ENCODE measurements around the gene GNAQ. TPM values are rescaled to one million over a fixed set of nuclear protein-coding genes. Genes with fewer than 3 reads are reported as not detected.
"Not testable (repeated sequence)": the region's sequence is repeated elsewhere in the genome, so short reads cannot be mapped to it uniquely, and the experiment has no call there.

GNAQ gene
- total RNA-seq, 2 experiments from 2014 or later = 17.6 to 24.2 TPM

DNA sequence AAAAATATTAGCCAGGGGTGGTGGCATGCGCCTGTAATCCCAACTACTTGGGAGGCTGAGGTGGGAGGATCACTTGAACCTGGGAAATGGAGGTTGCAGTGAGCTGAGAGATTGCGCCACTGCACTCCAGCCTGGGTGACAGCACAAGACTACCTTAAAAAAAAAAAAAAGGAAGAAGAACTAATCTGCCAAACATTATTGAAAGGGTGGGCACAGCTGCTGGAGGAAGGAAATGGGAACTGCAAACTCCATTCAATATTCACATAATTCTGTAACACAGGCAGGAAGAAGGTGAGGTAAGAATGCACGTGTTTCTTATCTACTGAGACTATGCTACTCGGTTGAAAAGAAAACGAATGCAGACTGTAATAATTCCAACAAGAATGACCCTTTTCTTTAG, 262.4 kb downstream of the GNAQ start:
- CTCF ChIA-PET = interaction anchor here (1.6 kb wide), 1 partner anchor 13 kb away, joined by 3 read pairs; no protein-coding TSS in a partner anchor
- H3K9me3 Mint-ChIP-seq (ENCODE audit: low read depth) = no peaks in the 10 kb centered on the region

DNA sequence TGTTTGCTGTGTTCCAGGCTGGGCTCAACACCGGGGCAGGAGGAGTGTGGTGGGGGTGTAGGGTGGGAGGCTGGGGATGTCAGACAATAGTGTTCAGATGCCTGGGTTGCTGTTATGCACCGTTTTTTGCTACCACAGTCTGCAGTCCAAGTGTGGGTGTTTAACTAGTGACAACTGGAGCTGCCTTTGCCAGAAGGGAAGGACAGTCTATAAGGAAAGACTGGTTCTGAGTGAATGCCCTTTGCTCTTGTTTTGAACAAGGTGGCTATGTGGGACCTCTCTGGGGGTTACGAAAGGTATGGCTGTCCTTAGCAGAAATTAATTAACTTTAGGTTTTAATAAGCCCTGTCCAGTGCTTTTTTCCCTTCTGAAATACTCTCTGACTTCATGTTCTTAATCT, 265.0 kb downstream of the GNAQ start:
- CTCF ChIA-PET = interaction anchor here (0.8 kb wide), 1 partner anchor 310 kb away, joined by 3 read pairs; no protein-coding TSS in a partner anchor
- Mint-ChIP-seq H3K36me3 (peaks cover 2% of the 10 kb centered on the region), H3K4me3 (no peak overlapping the region), H3K27me3 (no peaks in the 10 kb centered on the region), H3K4me1 (no peaks in the 10 kb centered on the region), H3K27ac (no peak overlapping the region), H3K9me3 (ENCODE audit: low read depth) (no peaks in the 10 kb centered on the region)
- DNase-seq (no peak), ATAC-seq (no peak)

More for the DNA sequence above, 262.4 kb downstream of the GNAQ start:
- DNase-seq = no peak
- H3K27me3 Mint-ChIP-seq = no peaks in the 10 kb centered on the region
- no peak overlapping the region for H3K4me3 Mint-ChIP-seq
- H3K36me3 Mint-ChIP-seq = peaks cover 7% of the 10 kb centered on the region
- H3K27ac Mint-ChIP-seq = no peak overlapping the region
- no peaks in the 10 kb centered on the region for H3K4me1 Mint-ChIP-seq
- ATAC-seq = no peak

DNA sequence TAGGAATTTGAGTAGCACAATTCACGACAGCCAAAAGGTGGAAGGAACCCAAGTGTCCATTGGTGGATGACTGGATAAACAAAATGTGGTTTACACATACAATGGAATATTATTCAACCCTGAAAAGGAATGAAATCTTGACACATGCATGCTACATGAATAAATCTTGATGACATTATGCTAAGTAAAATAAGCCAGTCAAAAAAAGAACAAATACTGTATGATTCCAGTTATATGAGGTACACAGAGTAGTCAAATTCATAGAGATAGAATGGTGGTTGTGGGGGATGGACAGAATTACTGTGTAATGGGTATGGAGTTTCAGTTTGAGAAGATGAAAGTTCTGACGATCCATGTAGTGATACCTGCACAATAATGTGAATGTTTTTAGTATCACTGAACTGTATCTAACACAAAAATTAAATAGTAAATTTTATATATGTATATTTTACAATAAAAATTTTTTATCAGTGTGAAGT, 265.8 kb downstream of the GNAQ start:
- Mint-ChIP-seq H3K36me3 (peaks cover 2% of the 10 kb centered on the region), H3K4me1 (no peaks in the 10 kb centered on the region), H3K4me3 (no peak overlapping the region), H3K27ac (no peak overlapping the region), H3K9me3 (ENCODE audit: low read depth) (no peaks in the 10 kb centered on the region), H3K27me3 (no peaks in the 10 kb centered on the region)
- ATAC-seq (peak; percentile 23), DNase-seq (no peak)
- CTCF ChIA-PET = interaction anchor here (0.8 kb wide), 1 partner anchor 309 kb away, joined by 3 read pairs; no protein-coding TSS in a partner anchor

DNA sequence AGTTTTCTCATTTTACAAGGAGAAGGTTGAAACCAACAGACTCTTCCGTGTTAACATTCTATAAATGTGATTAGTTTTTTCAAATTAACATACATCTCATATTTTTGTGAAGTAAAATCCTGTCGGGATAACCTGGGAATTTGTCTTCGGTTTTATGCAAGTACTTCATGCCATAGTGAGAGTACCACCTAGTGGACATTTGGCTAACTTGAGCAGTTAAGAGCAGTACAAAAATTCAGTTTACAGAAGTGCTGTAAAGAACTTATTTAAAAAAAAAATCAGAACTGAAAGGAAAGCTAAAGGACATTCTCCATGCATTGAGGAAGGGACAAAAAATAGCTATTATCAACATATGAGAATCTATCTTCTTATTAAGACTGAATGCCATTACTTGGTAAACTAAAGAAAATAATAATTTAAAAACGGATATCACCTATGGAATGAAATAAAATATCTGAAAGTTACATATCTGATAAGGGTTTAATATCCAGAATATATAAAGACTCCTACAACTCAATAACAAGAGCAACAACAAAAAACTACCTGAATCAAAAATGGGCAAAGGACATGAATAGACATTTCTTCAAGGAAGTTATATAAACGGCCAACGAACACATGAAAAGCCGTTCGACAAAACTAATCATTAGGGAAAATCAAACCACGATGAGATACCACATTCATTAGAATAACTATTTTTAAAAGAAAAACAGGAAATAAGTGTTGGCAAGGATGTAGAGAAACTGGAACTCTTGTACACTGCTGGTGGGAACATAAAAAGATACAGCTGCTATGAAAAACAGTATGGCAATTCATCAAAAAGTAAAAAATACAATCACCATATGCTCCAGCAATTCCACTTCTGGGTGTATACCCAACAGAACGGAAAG, 266.5 kb downstream of the GNAQ start:
- no peak for DNase-seq
- Mint-ChIP-seq H3K27ac (no peak overlapping the region), H3K4me3 (no peak overlapping the region), H3K27me3 (no peaks in the 10 kb centered on the region), H3K9me3 (ENCODE audit: low read depth) (no peaks in the 10 kb centered on the region), H3K36me3 (peaks cover 2% of the 10 kb centered on the region), H3K4me1 (no peaks in the 10 kb centered on the region)
- CTCF ChIA-PET = no interaction called here
- ATAC-seq = no peak

DNA sequence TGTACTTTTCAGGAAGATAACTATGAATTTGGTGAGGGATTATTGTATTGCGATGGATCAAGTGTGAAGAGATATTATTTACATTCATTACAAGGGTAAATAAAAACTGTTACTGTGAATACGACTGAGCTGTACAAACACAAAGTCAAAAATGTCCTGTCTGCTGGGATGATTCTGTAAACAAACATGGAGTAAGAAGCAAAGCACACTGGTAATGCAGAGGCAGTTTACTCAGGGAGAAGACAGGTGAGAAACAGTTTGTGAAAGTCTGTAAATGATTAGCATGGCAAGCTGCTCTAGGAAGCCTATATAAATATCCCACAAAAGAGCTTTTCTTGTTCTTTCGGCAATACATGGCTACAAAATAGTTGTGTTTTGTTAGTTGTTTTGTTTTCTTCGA, 268.0 kb downstream of the GNAQ start:
- no peaks in the 10 kb centered on the region for H3K4me1 Mint-ChIP-seq
- DNase-seq = no peak
- no peak overlapping the region for H3K4me3 Mint-ChIP-seq
- CTCF ChIA-PET = interaction anchor here (0.9 kb wide), 1 partner anchor 9 kb away, joined by 3 read pairs; no protein-coding TSS in a partner anchor
- peaks cover 5% of the 10 kb centered on the region for H3K36me3 Mint-ChIP-seq
- no peak for ATAC-seq
- no peaks in the 10 kb centered on the region for H3K27me3 Mint-ChIP-seq
- peaks cover 2% of the 10 kb centered on the region for H3K9me3 Mint-ChIP-seq (ENCODE audit: low read depth)
- no peak overlapping the region for H3K27ac Mint-ChIP-seq

DNA sequence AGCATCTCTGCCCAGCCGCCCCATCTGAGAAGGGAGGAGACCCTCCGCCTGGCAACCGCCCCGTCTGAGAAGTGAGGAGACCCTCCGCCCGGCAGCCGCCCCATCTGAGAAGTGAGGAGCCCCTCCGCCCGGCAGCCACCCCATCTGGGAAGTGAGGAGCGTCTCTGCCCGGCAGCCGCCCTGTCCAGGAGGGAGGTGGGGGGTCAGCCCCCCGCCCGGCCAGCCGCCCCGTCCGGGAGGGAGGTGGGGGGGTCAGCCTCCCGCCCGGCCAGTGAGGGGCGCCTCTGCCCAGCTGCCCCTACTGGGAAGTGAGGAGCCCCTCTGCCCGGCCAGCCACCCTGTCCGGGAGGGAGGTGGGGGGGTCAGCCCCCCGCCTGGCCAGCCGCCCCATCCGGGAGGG, 270.7 kb downstream of the GNAQ start:
- H3K27ac Mint-ChIP-seq; ATAC-seq; DNase-seq; H3K9me3 Mint-ChIP-seq (ENCODE audit: low read depth); H3K4me1 Mint-ChIP-seq; H3K27me3 Mint-ChIP-seq; CTCF ChIA-PET; H3K4me3 Mint-ChIP-seq; H3K36me3 Mint-ChIP-seq: not testable (repeated sequence)

DNA sequence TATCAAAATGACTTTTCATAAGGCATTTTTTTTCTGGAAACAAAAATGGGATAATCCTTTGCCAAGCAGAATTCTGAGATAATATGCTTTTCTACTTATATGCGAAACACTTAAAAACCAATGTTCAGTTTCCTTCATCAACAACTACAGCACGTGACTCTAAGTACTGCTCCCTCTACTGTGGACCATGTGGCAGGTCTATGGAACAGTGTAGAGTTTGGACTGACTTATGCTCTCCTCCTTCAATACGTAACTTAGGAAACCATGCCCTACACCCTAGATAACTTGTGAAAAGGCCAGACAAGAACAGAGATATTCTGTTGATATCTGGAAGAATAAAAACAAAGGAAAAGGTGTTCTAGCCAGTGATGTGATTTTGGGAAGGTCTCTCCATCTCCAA, 272.2 kb downstream of the GNAQ start:
- CTCF ChIA-PET = no interaction called here
- Mint-ChIP-seq H3K27me3 (no peaks in the 10 kb centered on the region), H3K9me3 (ENCODE audit: low read depth) (peaks cover 2% of the 10 kb centered on the region), H3K27ac (no peak overlapping the region), H3K4me3 (no peak overlapping the region), H3K36me3 (peaks cover 3% of the 10 kb centered on the region), H3K4me1 (no peaks in the 10 kb centered on the region)
- DNase-seq (no peak), ATAC-seq (no peak)

DNA sequence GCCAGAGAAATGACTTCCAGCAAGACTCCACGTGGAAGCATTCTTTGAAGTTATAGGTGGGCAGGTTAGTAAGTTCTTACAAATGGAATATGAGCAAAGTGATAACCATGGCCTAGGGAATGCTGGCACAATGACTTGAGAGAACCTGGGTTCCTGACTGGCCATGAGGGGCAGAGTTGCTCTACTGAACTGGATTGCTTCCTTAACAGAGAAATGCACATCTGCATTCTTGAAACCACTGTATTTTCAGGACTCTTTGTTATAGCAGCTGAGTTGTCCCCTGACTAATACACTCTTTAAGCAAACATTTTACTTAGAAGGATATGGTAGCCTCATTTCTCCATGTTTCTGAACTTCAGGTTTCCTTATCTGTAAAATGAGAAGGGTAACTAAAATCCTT, 275.2 kb downstream of the GNAQ start:
- H3K36me3 Mint-ChIP-seq = peaks cover 3% of the 10 kb centered on the region
- peaks cover 5% of the 10 kb centered on the region for H3K4me1 Mint-ChIP-seq
- no peak for ATAC-seq
- no peak for DNase-seq
- no peaks in the 10 kb centered on the region for H3K27me3 Mint-ChIP-seq
- CTCF ChIA-PET = interaction anchor here (1.1 kb wide), 1 partner anchor 15 kb away, joined by 3 read pairs; no protein-coding TSS in a partner anchor
- no peak overlapping the region for H3K27ac Mint-ChIP-seq
- H3K9me3 Mint-ChIP-seq (ENCODE audit: low read depth) = peaks cover 2% of the 10 kb centered on the region
- H3K4me3 Mint-ChIP-seq = no peak overlapping the region

DNA sequence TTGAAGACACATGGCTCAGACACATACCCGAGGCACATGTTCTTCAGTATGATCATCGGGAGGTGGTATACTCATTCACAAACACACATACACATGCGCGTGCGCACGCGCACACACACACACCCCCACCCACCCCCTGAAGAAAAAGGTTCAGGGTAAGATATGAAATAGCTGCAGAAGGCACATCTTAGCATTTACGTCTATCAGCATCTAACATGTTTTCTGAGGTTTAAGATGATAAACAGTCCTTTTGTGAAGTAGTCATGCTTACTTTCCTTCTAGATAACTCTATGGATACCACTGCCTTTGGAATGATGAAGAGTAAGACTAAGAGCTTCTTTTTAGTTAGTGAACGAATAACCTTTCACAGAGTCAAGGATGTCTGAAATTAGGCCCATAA, 278.4 kb downstream of the GNAQ start:
- no peaks in the 10 kb centered on the region for H3K36me3 Mint-ChIP-seq
- CTCF ChIA-PET = interaction anchor here (1.3 to 1.5 kb wide), 3 partner anchors 15 to 320 kb away, joined by 3 read pairs; no protein-coding TSS in a partner anchor
- no peaks in the 10 kb centered on the region for H3K27me3 Mint-ChIP-seq
- no peak for ATAC-seq
- no peak for DNase-seq
- no peak overlapping the region for H3K4me3 Mint-ChIP-seq
- no peaks in the 10 kb centered on the region for H3K9me3 Mint-ChIP-seq (ENCODE audit: low read depth)
- peaks cover 8% of the 10 kb centered on the region for H3K4me1 Mint-ChIP-seq
- H3K27ac Mint-ChIP-seq = no peak overlapping the region

DNA sequence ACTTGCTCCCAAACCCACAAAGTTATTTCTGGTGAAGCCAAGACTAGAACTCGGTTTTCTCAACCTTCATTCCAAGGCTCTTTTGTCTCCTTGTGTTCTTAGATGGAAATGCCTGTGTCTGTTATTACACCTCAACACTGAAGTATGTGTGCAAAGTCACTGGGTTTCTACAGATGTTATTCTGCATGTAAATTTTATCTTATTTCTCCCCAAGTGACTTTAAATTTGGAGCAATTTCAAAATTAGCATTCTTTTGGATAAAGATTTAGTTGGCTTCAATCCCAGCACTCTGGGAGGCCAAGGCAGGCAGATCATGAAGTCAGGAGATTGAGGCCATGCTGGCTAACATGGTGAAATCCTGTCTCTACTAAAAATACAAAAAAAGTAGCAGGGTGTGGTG, 279.1 kb downstream of the GNAQ start:
- ATAC-seq (no peak), DNase-seq (no peak)
- no peak overlapping the region for H3K27ac Mint-ChIP-seq
- H3K27me3 Mint-ChIP-seq = no peaks in the 10 kb centered on the region
- no peaks in the 10 kb centered on the region for H3K36me3 Mint-ChIP-seq
- no peaks in the 10 kb centered on the region for H3K9me3 Mint-ChIP-seq (ENCODE audit: low read depth)
- CTCF ChIA-PET = interaction anchor here (0.6 to 1.3 kb wide), 2 partner anchors 319 to 1655 kb away, joined by 3 read pairs; no protein-coding TSS in a partner anchor
- H3K4me3 Mint-ChIP-seq = no peak overlapping the region
- H3K4me1 Mint-ChIP-seq = peaks cover 8% of the 10 kb centered on the region

DNA sequence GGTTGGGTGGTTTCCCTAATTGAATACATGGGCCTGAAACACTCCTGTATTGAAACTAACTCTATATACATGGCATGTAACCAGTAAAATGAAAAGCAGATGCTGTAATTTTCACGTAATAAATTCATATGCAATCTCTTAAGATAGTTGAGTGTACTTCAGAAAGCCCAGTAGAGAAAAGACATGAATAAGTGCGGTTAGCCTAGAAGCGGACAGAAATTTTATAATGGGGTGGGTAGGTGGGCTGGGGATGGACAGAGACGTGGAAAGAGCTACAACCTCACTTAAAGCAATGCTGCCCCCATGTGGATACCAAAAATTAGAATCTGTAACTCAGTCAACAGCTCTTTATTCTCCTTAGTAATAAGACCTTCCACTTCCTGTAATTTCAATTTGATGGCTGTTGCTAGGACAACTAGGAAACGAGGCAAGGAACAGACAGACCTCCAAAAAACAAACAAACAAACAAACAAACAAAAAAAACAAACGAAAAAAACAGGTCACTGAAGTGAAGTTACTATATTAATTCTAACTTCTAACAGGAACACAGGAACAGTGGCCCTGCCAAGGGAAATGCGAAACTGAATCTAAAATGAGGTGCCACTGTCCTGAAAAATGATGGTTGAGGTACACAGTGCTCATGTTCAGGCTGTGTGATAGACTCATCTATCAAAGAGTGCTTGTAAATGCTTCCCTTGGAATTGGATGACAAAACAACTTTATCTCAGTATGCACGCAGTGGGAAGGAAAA, 280.1 kb downstream of the GNAQ start:
- Mint-ChIP-seq H3K4me3 (no peak overlapping the region), H3K36me3 (no peaks in the 10 kb centered on the region), H3K9me3 (ENCODE audit: low read depth) (no peaks in the 10 kb centered on the region), H3K27me3 (no peaks in the 10 kb centered on the region), H3K27ac (no peak overlapping the region), H3K4me1 (peaks cover 8% of the 10 kb centered on the region)
- CTCF ChIA-PET = interaction anchor here (0.8 to 1.4 kb wide), 4 partner anchors 19 to 318 kb away, joined by 3 to 4 read pairs (median 3); partner anchors contain the start of gene GNA14
- DNase-seq = no peak
- peak; percentile 39 for ATAC-seq

DNA sequence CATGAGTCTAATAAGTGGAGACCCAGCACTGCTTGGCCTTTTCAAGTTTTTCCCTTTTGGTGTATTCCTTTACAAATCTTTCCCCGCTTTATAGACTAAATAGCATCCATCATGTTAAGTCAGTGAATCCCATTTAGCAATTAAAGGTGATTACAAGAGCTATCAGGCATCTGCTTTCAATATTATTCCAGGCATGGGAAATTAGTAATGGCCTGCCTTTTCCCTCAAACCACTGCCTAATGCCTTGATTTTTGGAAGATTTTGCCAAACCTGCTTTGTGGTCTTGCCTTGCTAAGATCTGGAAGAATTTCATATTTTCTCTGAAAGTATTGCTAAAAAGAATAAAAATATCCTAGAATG, 280.6 kb downstream of the GNAQ start:
- H3K36me3 Mint-ChIP-seq = peaks cover 2% of the 10 kb centered on the region
- ATAC-seq (no peak), DNase-seq (no peak)
- CTCF ChIA-PET = interaction anchor here (0.8 to 1.4 kb wide), 5 partner anchors 19 to 317 kb away, joined by 3 to 4 read pairs (median 3); partner anchors contain the start of gene GNA14
- H3K27me3 Mint-ChIP-seq = no peaks in the 10 kb centered on the region
- no peaks in the 10 kb centered on the region for H3K9me3 Mint-ChIP-seq (ENCODE audit: low read depth)
- no peak overlapping the region for H3K4me3 Mint-ChIP-seq
- H3K4me1 Mint-ChIP-seq = peaks cover 8% of the 10 kb centered on the region
- H3K27ac Mint-ChIP-seq = no peak overlapping the region

DNA sequence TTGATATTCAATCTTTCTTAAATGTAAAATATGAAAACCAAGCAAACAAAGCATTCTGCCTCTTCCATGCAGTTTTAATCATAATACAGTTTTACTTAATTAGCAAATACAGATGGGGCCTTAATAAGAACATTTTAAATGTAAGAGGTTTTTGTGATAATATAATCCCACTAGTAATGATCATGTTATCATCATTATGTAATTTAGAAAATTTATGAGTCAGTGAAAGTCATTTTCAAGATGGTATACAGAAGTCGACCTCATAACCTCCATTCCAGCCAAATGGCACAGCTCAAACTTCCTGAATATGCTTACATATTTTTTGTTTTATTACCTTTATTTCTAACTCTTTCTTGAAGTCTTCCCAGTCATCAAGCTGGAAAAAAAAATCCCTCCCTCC, 281.3 kb downstream of the GNAQ start:
- ATAC-seq = no peak
- no peak overlapping the region for H3K27ac Mint-ChIP-seq
- no peaks in the 10 kb centered on the region for H3K27me3 Mint-ChIP-seq
- CTCF ChIA-PET = interaction anchor here (1.0 to 1.4 kb wide), 3 partner anchors 20 to 285 kb away, joined by 3 read pairs; partner anchors contain the start of gene GNA14
- no peaks in the 10 kb centered on the region for H3K9me3 Mint-ChIP-seq (ENCODE audit: low read depth)
- peaks cover 8% of the 10 kb centered on the region for H3K4me1 Mint-ChIP-seq
- no peak overlapping the region for H3K4me3 Mint-ChIP-seq
- DNase-seq = no peak
- H3K36me3 Mint-ChIP-seq = peaks cover 2% of the 10 kb centered on the region
